ENCODE results near the gene OR10T2.
"Not testable (repeated sequence)": the region's sequence is repeated elsewhere in the genome, so short reads cannot be mapped to it uniquely, and the experiment has no call there.

Gene OR10T2

DNA sequence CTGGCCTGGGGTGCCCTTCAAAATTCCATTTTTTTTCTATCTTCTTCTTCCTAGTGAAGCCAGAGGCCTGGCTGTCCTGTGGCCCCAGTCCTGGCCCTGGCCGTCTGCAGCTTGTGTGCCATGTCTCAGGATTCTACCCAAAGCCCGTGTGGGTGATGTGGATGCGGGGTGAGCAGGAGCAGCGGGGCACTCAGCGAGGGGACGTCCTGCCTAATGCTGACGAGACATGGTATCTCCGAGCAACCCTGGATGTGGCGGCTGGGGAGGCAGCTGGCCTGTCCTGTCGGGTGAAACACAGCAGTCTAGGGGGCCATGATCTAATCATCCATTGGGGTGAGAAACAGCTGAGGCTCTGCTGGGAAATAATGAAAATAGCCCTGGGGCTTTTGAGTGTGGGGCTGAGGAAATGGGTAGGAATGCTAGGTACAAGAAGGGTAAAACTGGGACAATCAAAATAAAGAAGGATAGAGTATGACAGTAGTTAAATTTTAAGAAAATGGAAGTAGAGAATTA lies 43.4 kb downstream of the OR10T2 start:
- Histone ChIP-seq H2AFZ (ENCODE audit: low read length) (no peak overlapping the region), H3K4me2 (ENCODE audit: low read length) (no peak overlapping the region), H3K9me2 (ENCODE audit: low read depth, low read length) (no peaks in the 10 kb centered on the region), H3K9me3 (ENCODE audit: low read length) (no peaks in the 10 kb centered on the region), H3K4me1 (ENCODE audit: insufficient read depth, low read length, severe bottlenecking) (no peaks in the 10 kb centered on the region), H3K9ac (ENCODE audit: low read length) (no peak overlapping the region), H3K4me3 (ENCODE audit: low read depth, low read length, poor library complexity, severe bottlenecking) (no peak overlapping the region), H4K20me1 (ENCODE audit: insufficient read depth, low read length) (no peaks in the 10 kb centered on the region), H3K27ac (ENCODE audit: low read depth, low read length, poor library complexity, severe bottlenecking) (no peak overlapping the region), H3K27me3 (ENCODE audit: insufficient read depth, low read length) (no peaks in the 10 kb centered on the region), H3K79me2 (ENCODE audit: insufficient read depth, low read length) (no peaks in the 10 kb centered on the region), H3F3A (ENCODE audit: insufficient read depth, low read length) (no peaks in the 10 kb centered on the region), H3K36me3 (ENCODE audit: insufficient read depth, low read length) (no peaks in the 10 kb centered on the region)
- TF ChIP-seq, protein P1, sequence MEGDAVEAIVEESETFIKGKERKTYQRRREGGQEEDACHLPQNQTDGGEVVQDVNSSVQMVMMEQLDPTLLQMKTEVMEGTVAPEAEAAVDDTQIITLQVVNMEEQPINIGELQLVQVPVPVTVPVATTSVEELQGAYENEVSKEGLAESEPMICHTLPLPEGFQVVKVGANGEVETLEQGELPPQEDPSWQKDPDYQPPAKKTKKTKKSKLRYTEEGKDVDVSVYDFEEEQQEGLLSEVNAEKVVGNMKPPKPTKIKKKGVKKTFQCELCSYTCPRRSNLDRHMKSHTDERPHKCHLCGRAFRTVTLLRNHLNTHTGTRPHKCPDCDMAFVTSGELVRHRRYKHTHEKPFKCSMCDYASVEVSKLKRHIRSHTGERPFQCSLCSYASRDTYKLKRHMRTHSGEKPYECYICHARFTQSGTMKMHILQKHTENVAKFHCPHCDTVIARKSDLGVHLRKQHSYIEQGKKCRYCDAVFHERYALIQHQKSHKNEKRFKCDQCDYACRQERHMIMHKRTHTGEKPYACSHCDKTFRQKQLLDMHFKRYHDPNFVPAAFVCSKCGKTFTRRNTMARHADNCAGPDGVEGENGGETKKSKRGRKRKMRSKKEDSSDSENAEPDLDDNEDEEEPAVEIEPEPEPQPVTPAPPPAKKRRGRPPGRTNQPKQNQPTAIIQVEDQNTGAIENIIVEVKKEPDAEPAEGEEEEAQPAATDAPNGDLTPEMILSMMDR (IDR thresholded peaks at IDR 0.05; ENCODE audit: low read length) = no peak
- no peak for TF ChIP-seq EZH2 (IDR thresholded peaks at IDR 0.05; ENCODE audit: borderline replicate concordance, low read length)

DNA sequence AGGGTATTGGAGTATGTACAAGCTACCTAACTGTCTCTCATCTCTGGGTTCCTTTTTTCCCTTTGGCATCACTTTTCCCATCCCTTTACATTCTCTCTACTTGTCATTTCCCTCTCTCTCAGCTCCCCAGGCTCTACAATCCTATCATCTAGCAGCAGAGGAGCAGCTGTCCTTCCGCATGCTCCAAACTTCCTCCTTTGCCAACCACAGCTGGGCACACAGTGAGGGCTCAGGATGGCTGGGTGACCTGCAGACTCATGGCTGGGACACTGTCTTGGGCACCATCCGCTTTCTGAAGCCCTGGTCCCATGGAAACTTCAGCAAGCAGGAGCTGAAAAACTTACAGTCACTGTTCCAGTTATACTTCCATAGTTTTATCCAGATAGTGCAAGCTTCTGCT lies 45.0 kb downstream of the OR10T2 start:
- no peak overlapping the region for H3K4me3 ChIP-seq (ENCODE audit: low read depth, low read length, poor library complexity, severe bottlenecking)

DNA sequence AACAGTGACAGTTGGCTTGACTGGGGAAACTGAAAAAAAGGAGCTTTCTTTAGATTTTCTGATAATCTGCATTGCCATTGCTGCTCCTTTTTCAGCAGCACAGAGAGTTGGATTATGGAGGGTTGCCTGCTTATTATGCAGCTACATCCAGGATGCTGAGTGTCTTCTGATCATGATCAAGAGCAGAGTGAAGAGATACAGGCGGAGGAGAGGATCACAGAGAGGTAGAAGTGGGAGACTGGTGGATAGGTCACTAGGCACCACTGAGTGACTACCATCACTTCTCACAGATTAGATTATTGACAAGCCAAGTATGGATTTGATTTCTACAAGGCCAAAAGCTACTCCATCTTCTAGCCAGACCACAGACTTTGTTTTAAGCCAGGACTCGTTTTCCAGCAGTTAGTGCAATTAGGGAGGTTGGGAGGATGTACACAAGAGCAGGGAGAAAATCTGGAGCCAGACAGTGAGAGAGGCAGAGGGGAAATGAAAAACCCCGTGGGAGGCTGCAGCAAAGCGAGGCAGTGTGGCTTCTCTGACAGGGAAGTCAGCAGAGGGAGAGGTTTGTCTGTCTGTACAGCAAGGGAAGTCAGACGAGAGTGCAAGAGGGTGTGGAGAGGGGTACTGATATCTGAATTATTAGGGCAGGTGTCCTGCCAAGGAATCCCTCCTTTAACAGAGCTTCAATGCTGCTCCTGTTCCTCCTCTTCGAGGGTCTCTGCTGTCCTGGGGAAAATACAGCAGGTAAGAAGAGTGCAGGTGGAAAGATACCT lies 45.8 kb downstream of the OR10T2 start, which contains the start of gene CD1E:
TSS of gene CD1E (plus strand) at position 592 of the 773 bp plus-strand sequence. CDS start at position 687, 95 bp downstream.
- no peaks in the 10 kb centered on the region for H3K9me2 ChIP-seq (ENCODE audit: low read depth, low read length)
- no peak within 1 kb of the TSS for H3K27ac ChIP-seq (ENCODE audit: low read depth, low read length, poor library complexity, severe bottlenecking)
- no peak within 1 kb of the TSS for H3K9ac ChIP-seq (ENCODE audit: low read length)
- H3F3A ChIP-seq (ENCODE audit: insufficient read depth, low read length) = no peaks in the 10 kb centered on the region
- no peak within 1 kb of the TSS for H2AFZ ChIP-seq (ENCODE audit: low read length)
- no peaks in the 10 kb centered on the region for H3K36me3 ChIP-seq (ENCODE audit: insufficient read depth, low read length)
- no peaks in the 10 kb centered on the region for H3K27me3 ChIP-seq (ENCODE audit: insufficient read depth, low read length)
- no peaks in the 10 kb centered on the region for H3K79me2 ChIP-seq (ENCODE audit: insufficient read depth, low read length)
- no peaks in the 10 kb centered on the region for H3K4me1 ChIP-seq (ENCODE audit: insufficient read depth, low read length, severe bottlenecking)
- no peak within 1 kb of the TSS for H3K4me3 ChIP-seq (ENCODE audit: low read depth, low read length, poor library complexity, severe bottlenecking)
- no peaks in the 10 kb centered on the region for H3K9me3 ChIP-seq (ENCODE audit: low read length)
- no peak for TF ChIP-seq EZH2 (IDR thresholded peaks at IDR 0.05; ENCODE audit: borderline replicate concordance, low read length)
- no peak within 1 kb of the TSS for H3K4me2 ChIP-seq (ENCODE audit: low read length)
- H4K20me1 ChIP-seq (ENCODE audit: insufficient read depth, low read length) = no peaks in the 10 kb centered on the region

More for the DNA sequence above, 45.0 kb downstream of the OR10T2 start:
- Histone ChIP-seq H3K9me3 (ENCODE audit: low read length) (no peaks in the 10 kb centered on the region), H3K79me2 (ENCODE audit: insufficient read depth, low read length) (no peaks in the 10 kb centered on the region), H3K27me3 (ENCODE audit: insufficient read depth, low read length) (no peaks in the 10 kb centered on the region), H3K27ac (ENCODE audit: low read depth, low read length, poor library complexity, severe bottlenecking) (no peak overlapping the region), H3K4me2 (ENCODE audit: low read length) (no peak overlapping the region), H4K20me1 (ENCODE audit: insufficient read depth, low read length) (no peaks in the 10 kb centered on the region), H3K9ac (ENCODE audit: low read length) (no peak overlapping the region), H3K4me1 (ENCODE audit: insufficient read depth, low read length, severe bottlenecking) (no peaks in the 10 kb centered on the region), H3F3A (ENCODE audit: insufficient read depth, low read length) (no peaks in the 10 kb centered on the region), H3K36me3 (ENCODE audit: insufficient read depth, low read length) (no peaks in the 10 kb centered on the region), H3K9me2 (ENCODE audit: low read depth, low read length) (no peaks in the 10 kb centered on the region), H2AFZ (ENCODE audit: low read length) (no peak overlapping the region)
- no peak for TF ChIP-seq EZH2 (IDR thresholded peaks at IDR 0.05; ENCODE audit: borderline replicate concordance, low read length)
- TF ChIP-seq, protein P1 (IDR thresholded peaks at IDR 0.05; ENCODE audit: low read length) = no peak

DNA sequence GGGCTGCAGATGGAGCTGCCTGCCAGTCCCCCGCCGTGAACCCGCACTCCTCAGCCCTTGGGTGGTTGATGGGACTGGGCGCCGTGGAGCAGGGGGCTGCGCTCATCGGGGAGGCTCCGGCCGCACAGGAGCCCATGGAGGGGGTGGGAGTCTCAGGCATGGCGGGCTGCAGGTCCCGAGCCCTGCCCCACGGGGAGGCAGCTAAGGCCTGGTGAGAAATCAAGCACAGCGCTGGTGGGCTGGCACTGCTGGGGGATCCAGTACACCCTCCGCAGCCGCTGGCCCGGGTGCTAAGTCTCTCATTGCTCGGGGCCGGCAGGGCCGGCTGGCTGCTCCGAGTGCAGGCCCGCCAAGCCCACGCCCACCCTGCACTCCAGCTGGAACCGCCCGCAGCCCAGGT lies 50.3 kb downstream of the OR10T2 start:
- not testable (repeated sequence) for H3K4me1 ChIP-seq (ENCODE audit: insufficient read depth, low read length, severe bottlenecking); H3K27me3 ChIP-seq (ENCODE audit: insufficient read depth, low read length); H3K9me3 ChIP-seq (ENCODE audit: low read length); H3K36me3 ChIP-seq (ENCODE audit: insufficient read depth, low read length); H3F3A ChIP-seq (ENCODE audit: insufficient read depth, low read length); H2AFZ ChIP-seq (ENCODE audit: low read length); H3K9me2 ChIP-seq (ENCODE audit: low read depth, low read length); H3K9ac ChIP-seq (ENCODE audit: low read length); H3K79me2 ChIP-seq (ENCODE audit: insufficient read depth, low read length); H3K4me2 ChIP-seq (ENCODE audit: low read length); H3K4me3 ChIP-seq (ENCODE audit: low read depth, low read length, poor library complexity, severe bottlenecking); H3K27ac ChIP-seq (ENCODE audit: low read depth, low read length, poor library complexity, severe bottlenecking); H4K20me1 ChIP-seq (ENCODE audit: insufficient read depth, low read length)

Measured in OCI-LY1 (cell line).